K562 (cell line): ENCODE data around the gene RCSD1. TPM values are rescaled to one million over a fixed set of nuclear protein-coding genes. Genes with fewer than 3 reads are reported as not detected.

Experiments used
- CBFA2T3 ChIP-seq: fragments of 450-650 bp; IDR thresholded peaks from 2 replicates; pipeline ENCODE4 v1.6.1; 2017
- CHCHD3 ChIP-seq: fragments of 250-450 bp; sonication (Bioruptor Pico); IDR thresholded peaks from 2 replicates; pipeline ENCODE4 v2.1.2; 2022; ENCODE audit warnings: mild to moderate bottlenecking
- DDX20 ChIP-seq: fragments of 450-650 bp; IDR thresholded peaks from 2 replicates; pipeline ENCODE4 v1.6.1; 2016; ENCODE audit warnings: missing genetic modification characterization, low read depth, mild to moderate bottlenecking, missing compliant biosample characterization, moderate library complexity
- EWSR1 ChIP-seq: fragments of 450-650 bp; IDR thresholded peaks from 2 replicates; pipeline ENCODE4 v1.6.1; 2018; ENCODE audit warnings: borderline replicate concordance, mild to moderate bottlenecking, low read depth, moderate library complexity; ENCODE audit not compliant: partially characterized antibody
- FIP1L1 ChIP-seq: fragments of 200-400 bp; formaldehyde crosslinking; IDR thresholded peaks from 2 replicates; pipeline ENCODE4 v1.6.1; 2018; ENCODE audit warnings: mild to moderate bottlenecking, low read depth, low read length; ENCODE audit not compliant: poor library complexity, severe bottlenecking
- FUS ChIP-seq: fragments of 200-400 bp; formaldehyde crosslinking; optimal IDR thresholded peaks from 2 replicates; pipeline ENCODE3; 2017; ENCODE audit warnings: low read depth, low read length
- HMGN3 ChIP-seq: IDR thresholded peaks from 2 replicates; pipeline ENCODE4 v1.6.1; 2011; ENCODE audit warnings: borderline replicate concordance, low read depth, mild to moderate bottlenecking, mixed read lengths, low read length; ENCODE audit not compliant: insufficient read length; ENCODE audit errors: extremely low read depth
- HNRNPH1 ChIP-seq: fragments of 200-400 bp; formaldehyde crosslinking; optimal IDR thresholded peaks from 2 replicates; pipeline ENCODE3; 2017; ENCODE audit warnings: low read depth, mild to moderate bottlenecking, low read length, moderate library complexity
- KHSRP ChIP-seq: fragments of 450-650 bp; IDR thresholded peaks from 2 replicates; pipeline ENCODE4 v1.6.1; 2017
- MBD2 ChIP-seq: sonication (generic); IDR thresholded peaks from 2 replicates; pipeline ENCODE4 v1.6.1; 2016; ENCODE audit warnings: low read depth, borderline replicate concordance
- POLR2A ChIP-seq: fragments of 450-650 bp; conservative IDR thresholded peaks from 2 replicates; pipeline ENCODE4 v1.6.1; 2016
- POLR2AphosphoS5 ChIP-seq: IDR thresholded peaks from 2 replicates; pipeline ENCODE4 v1.6.1; 2011; ENCODE audit warnings: mild to moderate bottlenecking, low read depth, low read length, moderate library complexity; ENCODE audit not compliant: control insufficient read depth, insufficient read depth
- SIRT6 ChIP-seq: IDR thresholded peaks from one replicate; pipeline ENCODE4 v1.6.1; 2012; ENCODE audit warnings: low read depth, mild to moderate bottlenecking, control low read depth, inconsistent platforms, low read length, moderate library complexity
- STAT5A ChIP-seq: IDR thresholded peaks from 2 replicates; pipeline ENCODE4 v1.6.1; 2012; ENCODE audit warnings: low read length, inconsistent platforms, borderline replicate concordance
- THRAP3 ChIP-seq: fragments of 450-650 bp; IDR thresholded peaks from 2 replicates; pipeline ENCODE4 v1.6.1; 2016; ENCODE audit warnings: mild to moderate bottlenecking, inconsistent platforms, borderline replicate concordance
- ZNF586 ChIP-seq: fragments of 450-650 bp; formaldehyde crosslinking; conservative IDR thresholded peaks from 2 replicates; pipeline ENCODE4 v1.4.0; 2020; ENCODE audit warnings: mild to moderate bottlenecking, moderate library complexity
- polyA plus RNA-seq, 8 experiments: library from polyadenylated mRNA; depleted of rRNA in 4 of 8; stranded (reverse) in 5 of 8; unstranded in 3 of 8; fragments of >200 nt; fragmentation: Nextera tagmentation in 2 of 8; fragmentation: Illumina TruSeq in 1 of 8; extraction: Ambion mirVana in 2 of 8; extraction: Trizol in 1 of 8; gene quantifications; 2 replicates each; pipeline versions ENCODE4 v1.2.1 to v1.2.3, GENCODE V29; 2011 to 2014; ENCODE audit warnings: inconsistent platforms in 1 of 8, missing spikeins in 1 of 8
- total RNA-seq, 7 experiments: library from RNA; depleted of rRNA in 6 of 7; stranded (reverse); fragments of >200 nt in 6 of 7; fragmentation: Illumina TruSeq in 2 of 7; extraction: Trizol in 2 of 7; gene quantifications; 2 replicates each; pipeline versions ENCODE4 v1.2.1 to v1.2.3, GENCODE V29; 2011 to 2021; ENCODE audit warnings: low replicate concordance in 1 of 7
- TF ChIP-seq, protein P1 (sequence below): fragments of 450-650 bp; IDR thresholded peaks from one replicate; pipeline ENCODE4 v1.6.1; 2018; ENCODE audit warnings: mild to moderate bottlenecking, moderate library complexity; ENCODE audit not compliant: partially characterized antibody
- TF ChIP-seq, protein P2 (sequence below): sonication (generic); formaldehyde crosslinking; IDR thresholded peaks from 2 replicates; pipeline ENCODE4 v1.8.1; 2023; ENCODE audit warnings: mild to moderate bottlenecking, missing genetic modification reagents
- TF ChIP-seq, protein P3 (sequence below): IDR thresholded peaks from 2 replicates; pipeline ENCODE4 v1.6.1; 2014; ENCODE audit warnings: antibody characterized with exemption
- TF ChIP-seq, protein P4 (sequence below): sonication (generic); formaldehyde crosslinking; IDR thresholded peaks from 2 replicates; pipeline ENCODE4 v1.9.0; 2022; ENCODE audit warnings: mild to moderate bottlenecking, missing genetic modification reagents
- TF ChIP-seq, protein P5 (sequence below): fragments of 450-650 bp; IDR thresholded peaks from 2 replicates; pipeline ENCODE4 v1.7.0; 2016; ENCODE audit warnings: borderline replicate concordance

Gene RCSD1
- total and polyA plus RNA-seq, 9 of the 15 experiments (the other 6 are each of a cell fraction or from before 2014, with no cell fraction given) = 7.8 to 69.8 (median 45.3) TPM

DNA sequence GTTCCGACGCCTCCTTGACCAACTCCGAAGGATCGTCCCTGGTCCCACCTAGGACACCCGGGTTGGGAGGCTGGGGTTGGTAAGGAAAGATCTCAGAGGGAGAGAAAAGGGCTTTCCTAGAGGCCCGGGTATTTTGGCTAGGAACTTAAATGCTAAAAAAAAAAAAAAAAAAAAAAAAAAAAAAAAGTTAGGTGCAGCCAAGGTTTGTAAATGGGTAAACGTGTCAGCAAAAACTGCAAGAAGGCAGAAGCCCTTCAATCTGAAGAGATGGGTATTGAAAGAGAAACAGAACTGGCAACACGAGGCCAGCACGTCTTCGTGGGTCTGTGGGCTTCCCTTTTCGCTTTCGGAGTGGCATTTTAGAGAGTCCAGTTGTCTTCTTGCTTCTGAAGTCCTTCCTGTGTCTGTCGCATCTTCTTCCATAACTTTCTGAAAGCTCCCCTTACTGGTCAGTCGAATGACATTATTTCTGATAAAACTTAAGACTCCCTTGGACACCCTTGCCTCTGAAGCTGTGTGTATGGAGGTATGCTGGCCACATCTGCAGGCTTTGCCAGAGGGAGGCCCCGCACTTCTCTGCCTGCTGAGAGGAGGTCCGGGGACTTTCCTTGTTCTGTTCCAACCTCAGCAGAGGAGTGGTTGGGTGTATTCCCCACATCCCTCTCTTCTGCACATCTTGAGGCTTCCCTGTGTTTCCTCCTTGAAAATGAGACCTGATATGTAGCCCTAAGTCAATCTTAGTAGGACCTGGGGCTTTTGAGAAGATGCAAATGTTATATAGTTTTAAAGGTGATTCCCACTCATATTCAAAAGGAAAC is 745 bp downstream of the RCSD1 start (continued):
- TF ChIP-seq, protein P1, sequence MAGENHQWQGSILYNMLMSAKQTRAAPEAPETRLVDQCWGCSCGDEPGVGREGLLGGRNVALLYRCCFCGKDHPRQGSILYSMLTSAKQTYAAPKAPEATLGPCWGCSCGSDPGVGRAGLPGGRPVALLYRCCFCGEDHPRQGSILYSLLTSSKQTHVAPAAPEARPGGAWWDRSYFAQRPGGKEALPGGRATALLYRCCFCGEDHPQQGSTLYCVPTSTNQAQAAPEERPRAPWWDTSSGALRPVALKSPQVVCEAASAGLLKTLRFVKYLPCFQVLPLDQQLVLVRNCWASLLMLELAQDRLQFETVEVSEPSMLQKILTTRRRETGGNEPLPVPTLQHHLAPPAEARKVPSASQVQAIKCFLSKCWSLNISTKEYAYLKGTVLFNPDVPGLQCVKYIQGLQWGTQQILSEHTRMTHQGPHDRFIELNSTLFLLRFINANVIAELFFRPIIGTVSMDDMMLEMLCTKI = no peak
- TF ChIP-seq, protein P2, sequence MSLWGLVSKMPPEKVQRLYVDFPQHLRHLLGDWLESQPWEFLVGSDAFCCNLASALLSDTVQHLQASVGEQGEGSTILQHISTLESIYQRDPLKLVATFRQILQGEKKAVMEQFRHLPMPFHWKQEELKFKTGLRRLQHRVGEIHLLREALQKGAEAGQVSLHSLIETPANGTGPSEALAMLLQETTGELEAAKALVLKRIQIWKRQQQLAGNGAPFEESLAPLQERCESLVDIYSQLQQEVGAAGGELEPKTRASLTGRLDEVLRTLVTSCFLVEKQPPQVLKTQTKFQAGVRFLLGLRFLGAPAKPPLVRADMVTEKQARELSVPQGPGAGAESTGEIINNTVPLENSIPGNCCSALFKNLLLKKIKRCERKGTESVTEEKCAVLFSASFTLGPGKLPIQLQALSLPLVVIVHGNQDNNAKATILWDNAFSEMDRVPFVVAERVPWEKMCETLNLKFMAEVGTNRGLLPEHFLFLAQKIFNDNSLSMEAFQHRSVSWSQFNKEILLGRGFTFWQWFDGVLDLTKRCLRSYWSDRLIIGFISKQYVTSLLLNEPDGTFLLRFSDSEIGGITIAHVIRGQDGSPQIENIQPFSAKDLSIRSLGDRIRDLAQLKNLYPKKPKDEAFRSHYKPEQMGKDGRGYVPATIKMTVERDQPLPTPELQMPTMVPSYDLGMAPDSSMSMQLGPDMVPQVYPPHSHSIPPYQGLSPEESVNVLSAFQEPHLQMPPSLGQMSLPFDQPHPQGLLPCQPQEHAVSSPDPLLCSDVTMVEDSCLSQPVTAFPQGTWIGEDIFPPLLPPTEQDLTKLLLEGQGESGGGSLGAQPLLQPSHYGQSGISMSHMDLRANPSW = no peak
- TF ChIP-seq DDX20 (tag) (no peak), CBFA2T3 (no peak), CHCHD3 (CRISPR knock-in tag) (no peak), SIRT6 (no peak), KHSRP (no peak), HNRNPH1 (no peak), POLR2A (no peak), POLR2AphosphoS5 (0 out of 2 replicates have a peak, but pooled peaks have one; percentile 8), STAT5A (no peak), EWSR1 (no peak), MBD2 (no peak), FUS (no peak), THRAP3 (0 out of 2 replicates have a peak, but pooled peaks have one; percentile 45), FIP1L1 (no peak), HMGN3 (no peak), ZNF586 (CRISPR knock-in tag) (0 out of 2 replicates have a peak, but pooled peaks have one; percentile 59)
- TF ChIP-seq, protein P3, sequence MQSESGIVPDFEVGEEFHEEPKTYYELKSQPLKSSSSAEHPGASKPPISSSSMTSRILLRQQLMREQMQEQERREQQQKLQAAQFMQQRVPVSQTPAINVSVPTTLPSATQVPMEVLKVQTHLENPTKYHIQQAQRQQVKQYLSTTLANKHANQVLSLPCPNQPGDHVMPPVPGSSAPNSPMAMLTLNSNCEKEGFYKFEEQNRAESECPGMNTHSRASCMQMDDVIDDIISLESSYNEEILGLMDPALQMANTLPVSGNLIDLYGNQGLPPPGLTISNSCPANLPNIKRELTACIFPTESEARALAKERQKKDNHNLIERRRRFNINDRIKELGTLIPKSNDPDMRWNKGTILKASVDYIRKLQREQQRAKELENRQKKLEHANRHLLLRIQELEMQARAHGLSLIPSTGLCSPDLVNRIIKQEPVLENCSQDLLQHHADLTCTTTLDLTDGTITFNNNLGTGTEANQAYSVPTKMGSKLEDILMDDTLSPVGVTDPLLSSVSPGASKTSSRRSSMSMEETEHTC = no peak
- TF ChIP-seq, protein P4, sequence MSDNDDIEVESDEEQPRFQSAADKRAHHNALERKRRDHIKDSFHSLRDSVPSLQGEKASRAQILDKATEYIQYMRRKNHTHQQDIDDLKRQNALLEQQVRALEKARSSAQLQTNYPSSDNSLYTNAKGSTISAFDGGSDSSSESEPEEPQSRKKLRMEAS (CRISPR knock-in tag) = no peak
- TF ChIP-seq, protein P5, sequence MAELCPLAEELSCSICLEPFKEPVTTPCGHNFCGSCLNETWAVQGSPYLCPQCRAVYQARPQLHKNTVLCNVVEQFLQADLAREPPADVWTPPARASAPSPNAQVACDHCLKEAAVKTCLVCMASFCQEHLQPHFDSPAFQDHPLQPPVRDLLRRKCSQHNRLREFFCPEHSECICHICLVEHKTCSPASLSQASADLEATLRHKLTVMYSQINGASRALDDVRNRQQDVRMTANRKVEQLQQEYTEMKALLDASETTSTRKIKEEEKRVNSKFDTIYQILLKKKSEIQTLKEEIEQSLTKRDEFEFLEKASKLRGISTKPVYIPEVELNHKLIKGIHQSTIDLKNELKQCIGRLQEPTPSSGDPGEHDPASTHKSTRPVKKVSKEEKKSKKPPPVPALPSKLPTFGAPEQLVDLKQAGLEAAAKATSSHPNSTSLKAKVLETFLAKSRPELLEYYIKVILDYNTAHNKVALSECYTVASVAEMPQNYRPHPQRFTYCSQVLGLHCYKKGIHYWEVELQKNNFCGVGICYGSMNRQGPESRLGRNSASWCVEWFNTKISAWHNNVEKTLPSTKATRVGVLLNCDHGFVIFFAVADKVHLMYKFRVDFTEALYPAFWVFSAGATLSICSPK = 0 out of 2 replicates have a peak, but pooled peaks have one; percentile 67
